IPS DF 4.7 (cell line): Measurements from ENCODE around the gene IER2.
A peak's percentile ranks its signal among the peaks of the same experiment; 100 is the strongest.
"Not testable (repeated sequence)": the region's sequence is repeated elsewhere in the genome, so short reads cannot be mapped to it uniquely, and the experiment has no call there.

Source experiments
- DNase-seq: peaks from one replicate; pipeline ENCODE4 v3.0.0-alpha.2; 2013; ENCODE audit warnings: low spot score; ENCODE audit errors: extremely low read depth

The IER2 gene

DNA sequence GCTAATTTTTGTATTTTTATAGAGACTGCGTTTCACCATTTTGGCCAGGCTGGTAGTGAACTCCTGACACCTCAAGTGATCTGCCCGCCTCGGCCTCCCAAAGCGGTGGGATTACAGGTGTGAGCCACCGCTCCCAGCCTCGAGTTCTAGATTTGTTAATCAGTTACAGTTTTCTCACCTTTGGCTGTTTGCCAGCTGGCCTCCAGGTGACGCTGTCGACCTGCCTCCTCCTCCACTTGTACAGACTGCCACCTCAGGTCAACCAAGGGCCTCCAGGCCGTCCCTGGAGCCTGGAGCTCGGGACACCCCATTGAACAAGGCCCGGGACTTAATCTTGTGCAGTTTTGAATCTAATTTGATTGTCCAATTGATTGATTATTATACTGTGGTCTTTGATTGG is 45.5 kb downstream of the IER2 start:
- DNase-seq = peak; percentile 62

DNA sequence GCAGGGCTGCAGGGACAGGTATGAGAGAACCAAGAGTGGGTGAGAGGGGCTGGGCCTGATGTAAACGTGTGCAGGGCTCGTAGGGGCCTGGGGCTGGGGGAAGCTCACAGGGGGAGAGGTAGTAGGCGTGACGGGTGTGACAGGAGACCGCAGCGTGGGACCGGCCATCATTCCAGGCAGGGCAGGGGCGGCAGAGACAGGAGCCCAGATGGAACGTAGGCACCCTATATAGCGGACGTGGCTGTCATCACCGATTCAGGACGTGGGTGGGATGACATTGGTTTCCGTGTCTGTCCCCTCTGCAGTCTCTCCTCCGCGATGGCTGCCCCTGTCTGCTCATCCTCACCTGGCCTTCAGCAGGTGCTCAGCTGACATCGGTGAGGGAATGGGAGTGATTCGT is 48.4 kb downstream of the IER2 start:
- no peak for DNase-seq

GRCh38 chr19:13202112-13202511 is 51.9 kb downstream of the IER2 start:
- DNase-seq = not testable (repeated sequence)
